Endothelial cell of umbilical vein (primary cell): ENCODE data around the gene PLPP2. TPM values are rescaled to one million over a fixed set of nuclear protein-coding genes. Genes with fewer than 3 reads are reported as not detected.
A peak's percentile ranks its signal among the peaks of the same experiment; 100 is the strongest.

ENCODE experiments used
- BruUV-seq: library from RNA; stranded (reverse); fragments of 400-500 nt; replicated peaks from 2 replicates; lab custom pipeline; 2021; lab: Mats Ljungman, UMichigan
- CTCF ChIA-PET: fragments of 300-600, 350-600 bp; sonication (Branson Sonifier 250); formaldehyde crosslinking; loops from one replicate; lab custom pipeline; 2021; ENCODE audit warnings: antibody characterized with exemption, inconsistent platforms; lab: Charles Lee
- POLR2A ChIA-PET: fragments of 300-600, 350-600 bp; sonication (Branson Sonifier 250); formaldehyde crosslinking; loops from one replicate; lab custom pipeline; 2021; ENCODE audit warnings: antibody characterized with exemption, inconsistent platforms; lab: Charles Lee
- DNase-seq: peaks from one replicate; pipeline ENCODE4 v3.0.0-alpha.2; 2011; ENCODE audit warnings: low read depth, low spot score
- FAIRE-seq: peaks from 2 replicates; lab custom pipeline; 2011; peaks lifted over from hg19 to GRCh38; lab: Jason Lieb, UNC
- H2AFZ ChIP-seq: 2 replicates; pipeline ENCODE4 v1.6.0; 2012; ENCODE audit warnings: low read depth, low read length, control low read depth, inconsistent platforms
- H3K27ac ChIP-seq: 2 replicates; pipeline ENCODE4 v1.5.1; 2011; ENCODE audit warnings: low read depth, mild to moderate bottlenecking, control low read depth, low read length, moderate library complexity; ENCODE audit not compliant: insufficient read depth
- H3K27me3 ChIP-seq, 2 experiments: 2 replicates each; pipeline versions ENCODE4 v1.6.0 to v1.6.1; 2011; ENCODE audit warnings: low read length in 2 of 2, mixed read lengths in 1 of 2; ENCODE audit not compliant: control insufficient read depth in 2 of 2, insufficient read depth in 2 of 2
- H3K36me3 ChIP-seq, 2 experiments: 2 replicates in 1 of 2; 3 replicates in 1 of 2; pipeline ENCODE4 v1.5.1; 2011; ENCODE audit warnings: low read length in 2 of 2, mild to moderate bottlenecking in 1 of 2, moderate library complexity in 1 of 2; ENCODE audit not compliant: control insufficient read depth in 2 of 2, insufficient read depth in 2 of 2; ENCODE audit errors: extremely low read depth in 1 of 2
- H3K4me1 ChIP-seq: 3 replicates; pipeline ENCODE4 v1.5.1; 2011; ENCODE audit warnings: mild to moderate bottlenecking, low read length; ENCODE audit not compliant: control insufficient read depth, insufficient read depth; ENCODE audit errors: extremely low read depth
- H3K4me2 ChIP-seq: 2 replicates; pipeline ENCODE4 v1.6.1; 2011; ENCODE audit warnings: low read length, control low read depth, mixed read lengths; ENCODE audit not compliant: insufficient read depth
- H3K4me3 ChIP-seq, 3 experiments: fragments of 200-600 bp in 1 of 3; sonication (generic), shearing (Covaris generic) in 1 of 3; replicated peaks in 1 of 3; 2 replicates each; pipeline ENCODE4 v1.5.1; 2011 to 2016; ENCODE audit warnings: control low read depth in 3 of 3, low read length in 3 of 3, mild to moderate bottlenecking in 2 of 3, inconsistent platforms in 1 of 3, low read depth in 1 of 3, moderate library complexity in 1 of 3; ENCODE audit not compliant: insufficient read depth in 1 of 3
- H3K79me2 ChIP-seq: 2 replicates; pipeline ENCODE4 v1.6.0; 2012; ENCODE audit warnings: low read length, inconsistent platforms; ENCODE audit not compliant: control insufficient read depth, insufficient read depth
- H3K9ac ChIP-seq: replicated peaks from 2 replicates; pipeline ENCODE3; 2011; ENCODE audit warnings: low read length, control low read depth; ENCODE audit not compliant: insufficient read depth; ENCODE audit errors: extremely low read depth
- H3K9me1 ChIP-seq: replicated peaks from 3 replicates; pipeline ENCODE4 v1.6.0; 2011; ENCODE audit warnings: mild to moderate bottlenecking, low read length; ENCODE audit not compliant: control insufficient read depth, insufficient read depth; ENCODE audit errors: extremely low read depth
- H3K9me3 ChIP-seq: replicated peaks from 2 replicates; pipeline ENCODE4 v1.5.1; 2012; ENCODE audit warnings: low read length, inconsistent platforms; ENCODE audit not compliant: control insufficient read depth, insufficient read depth
- H4K20me1 ChIP-seq: replicated peaks from 2 replicates; pipeline ENCODE3; 2011; ENCODE audit warnings: mild to moderate bottlenecking, low read length; ENCODE audit not compliant: control insufficient read depth, insufficient read depth; ENCODE audit errors: extremely low read depth
- EZH2 ChIP-seq: IDR thresholded peaks from 2 replicates; pipeline ENCODE4 v1.6.1; 2012; ENCODE audit warnings: borderline replicate concordance, low read depth, mild to moderate bottlenecking, moderate library complexity, low read length, inconsistent platforms; ENCODE audit not compliant: severe bottlenecking
- FOS ChIP-seq: IDR thresholded peaks from 2 replicates; pipeline ENCODE4 v1.6.1; 2011; ENCODE audit warnings: mild to moderate bottlenecking, low read length, moderate library complexity, borderline replicate concordance; ENCODE audit not compliant: insufficient read depth
- GATA2 ChIP-seq: IDR thresholded peaks from 2 replicates; pipeline ENCODE4 v1.7.0; 2011; ENCODE audit warnings: low read depth, mild to moderate bottlenecking, moderate library complexity, mixed read lengths, low read length; ENCODE audit not compliant: insufficient read length, insufficient read depth
- JUN ChIP-seq: IDR thresholded peaks from 2 replicates; pipeline ENCODE4 v1.6.1; 2011; ENCODE audit warnings: borderline replicate concordance, low read depth; ENCODE audit not compliant: insufficient read length, insufficient read depth
- MAX ChIP-seq: IDR thresholded peaks from 2 replicates; pipeline ENCODE4 v1.6.1; 2011; ENCODE audit not compliant: insufficient read depth, insufficient read length
- MYC ChIP-seq: IDR thresholded peaks from one replicate; pipeline ENCODE4 v1.6.1; 2011; ENCODE audit warnings: mild to moderate bottlenecking, low read depth, low read length
- POLR2A ChIP-seq: IDR thresholded peaks from 2 replicates; pipeline ENCODE4 v1.6.1; 2012; ENCODE audit warnings: low read depth, mild to moderate bottlenecking, control low read depth, low read length
- POLR2AphosphoS5 ChIP-seq: IDR thresholded peaks from 2 replicates; pipeline ENCODE4 v1.6.1; 2012; ENCODE audit warnings: low read depth, mild to moderate bottlenecking, control low read depth, low read length, moderate library complexity; ENCODE audit not compliant: insufficient read depth
- dilution Hi-C: fragments of 300-500 bp; cut with MboI; formaldehyde crosslinking; loops from one replicate; pipeline ENCODE4 v1.15.0; 2019; ENCODE audit warnings: low sequenced_read_pairs; ENCODE audit not compliant: extremely low pct_ligation_motif_present
- intact Hi-C: fragments of 100-400 bp; cut with micrococcal nuclease; formaldehyde crosslinking; loops from one replicate; pipeline ENCODE4 v1.10.0; 2022
- polyA plus RNA-seq, 4 experiments: library from polyadenylated mRNA; depleted of rRNA in 3 of 4; stranded (reverse) in 3 of 4; unstranded in 1 of 4; fragments of >200 nt; gene quantifications; 2 replicates each; pipeline versions ENCODE4 v1.2.1 to v1.2.3, GENCODE V29; 2011 to 2012; ENCODE audit warnings: missing spikeins in 1 of 4
- total RNA-seq: library from RNA; stranded (reverse); gene quantifications from 2 replicates; pipeline ENCODE4 v1.2.3, GENCODE V29; 2021
- TF ChIP-seq, protein P1 (sequence below), 2 donors: IDR thresholded peaks; 1 replicate in 1 of 2; 2 replicates in 1 of 2; pipeline ENCODE4 v1.5.1; 2011; ENCODE audit warnings: low read length in 2 of 2, mild to moderate bottlenecking in 2 of 2, moderate library complexity in 2 of 2, control low read depth in 1 of 2, inconsistent platforms in 1 of 2, low read depth in 1 of 2; ENCODE audit not compliant: insufficient read depth in 1 of 2; ENCODE audit errors: extremely low read depth in 1 of 2

PLPP2 gene
- total and polyA plus RNA-seq, 2 donors (not counting 3 experiments of a cell fraction or from before 2014, with no cell fraction given): 27.9 to 34.3 TPM

DNA sequence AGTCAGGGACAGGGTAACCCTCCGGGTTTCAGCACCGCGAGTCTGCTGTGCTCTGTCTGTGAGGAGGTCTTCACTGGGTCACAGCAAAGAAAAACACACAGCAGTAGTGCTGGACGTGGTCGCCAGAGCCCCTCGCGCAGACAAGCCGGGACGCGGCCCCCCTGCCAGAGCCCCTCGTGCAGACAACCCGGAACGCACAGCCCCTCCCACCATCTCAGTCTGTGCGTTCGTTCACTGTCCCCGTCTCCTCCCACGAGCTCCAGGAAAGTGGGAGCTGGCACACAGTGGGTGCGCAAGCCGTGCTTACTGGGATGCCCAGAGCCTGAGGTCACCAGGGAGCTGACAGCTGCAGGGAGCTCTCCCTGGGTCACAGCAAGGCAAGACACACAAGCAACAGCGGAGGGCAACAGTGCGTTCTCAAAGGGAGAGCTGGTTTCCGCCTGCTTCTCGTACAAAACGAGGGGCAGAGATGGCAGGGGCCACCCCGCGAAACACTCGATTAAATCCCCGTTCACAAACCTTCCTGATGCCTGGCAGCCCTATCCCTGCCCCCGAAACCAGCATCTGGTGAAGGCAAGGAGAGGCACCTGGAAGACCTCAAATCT lies 3.2 kb upstream of the PLPP2 start:
- H3K4me3 ChIP-seq: no peak overlapping the region
- peaks cover 11% of the 10 kb centered on the region for H3K4me1 ChIP-seq
- ChIA-PET POLR2A (no interaction called here), CTCF (interaction anchor here (1.0 to 3.5 kb wide), 3 partner anchors 11 to 212 kb away, joined by 3 to 29 read pairs (median 4); no protein-coding TSS in a partner anchor)
- H3K9ac ChIP-seq: no peak overlapping the region
- dilution Hi-C loops (no loop called here), intact Hi-C loops (loop anchor here (10.0 kb wide), 2 partner anchors 50 to 210 kb away; partner anchors contain the start of genes MIER2 and TPGS1)
- H2AFZ ChIP-seq: no peak overlapping the region
- BruUV-seq: no TSS peak
- H3K9me1 ChIP-seq: no peaks in the 10 kb centered on the region
- no peaks in the 10 kb centered on the region for H3K79me2 ChIP-seq
- DNase-seq (no peak), FAIRE-seq (no peak)
- TF ChIP-seq POLR2A: no peak
- no peak for TF ChIP-seq GATA2
- TF ChIP-seq EZH2: peak; percentile 80
- no peak for TF ChIP-seq FOS
- no peak for TF ChIP-seq POLR2AphosphoS5
- no peaks in the 10 kb centered on the region for H4K20me1 ChIP-seq
- no peaks in the 10 kb centered on the region for H3K9me3 ChIP-seq
- peaks cover 16 to 28% of the 10 kb centered on the region in 2 experiments for H3K27me3 ChIP-seq
- no peak overlapping the region for H3K27ac ChIP-seq
- H3K4me2 ChIP-seq: no peak overlapping the region
- H3K36me3 ChIP-seq: no peaks in the 10 kb centered on the region

DNA sequence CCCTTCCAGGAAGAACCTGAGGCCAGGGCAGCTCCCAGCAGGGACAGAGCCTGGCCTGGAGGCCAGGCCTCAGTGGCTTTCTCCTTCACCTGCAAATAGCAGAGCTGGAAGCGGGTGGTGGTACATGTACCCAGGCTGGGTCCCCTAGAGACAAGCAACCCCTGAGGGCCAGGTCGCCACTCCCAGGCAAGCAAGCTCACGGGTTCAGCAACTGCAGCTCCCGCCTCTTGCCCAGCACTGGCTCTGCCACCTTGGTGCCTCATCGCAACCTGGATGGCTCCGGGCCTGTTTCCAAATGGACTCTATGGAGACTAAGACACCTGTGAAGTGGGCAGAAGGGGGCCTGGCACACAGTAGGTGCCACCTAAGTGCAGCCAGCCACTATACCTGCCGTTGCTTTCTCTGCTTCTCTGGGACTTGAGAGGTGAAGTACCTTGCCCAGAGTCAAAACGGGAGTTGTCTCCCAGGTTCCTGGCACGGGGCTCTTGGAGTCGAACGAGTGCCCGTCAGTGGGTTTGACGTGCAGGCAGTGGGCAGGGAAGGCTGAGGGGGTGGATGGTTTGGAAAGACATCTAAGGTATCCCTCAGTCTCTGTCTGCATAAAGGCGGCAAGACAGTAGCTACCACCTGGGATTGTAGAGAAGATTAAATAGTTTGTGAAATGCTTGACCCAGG lies 2.4 kb upstream of the PLPP2 start:
- Histone ChIP-seq H3K4me3 (no peak overlapping the region), H3K27ac (no peak overlapping the region), H4K20me1 (no peaks in the 10 kb centered on the region), H3K27me3 (peaks cover 16 to 28% of the 10 kb centered on the region in 2 experiments), H3K4me1 (peaks cover 11% of the 10 kb centered on the region), H3K36me3 (no peaks in the 10 kb centered on the region), H3K9me1 (no peaks in the 10 kb centered on the region), H3K9ac (no peak overlapping the region), H3K9me3 (no peaks in the 10 kb centered on the region), H3K4me2 (no peak overlapping the region), H2AFZ (no peak overlapping the region), H3K79me2 (no peaks in the 10 kb centered on the region)
- ChIA-PET POLR2A (no interaction called here), CTCF (interaction anchor here (1.0 to 3.5 kb wide), 4 partner anchors 12 to 213 kb away, joined by 3 to 29 read pairs (median 4); no protein-coding TSS in a partner anchor)
- BruUV-seq: no TSS peak
- intact Hi-C loops: loop anchor here (10.0 kb wide), 2 partner anchors 51 to 211 kb away; partner anchors contain the start of genes MIER2 and TPGS1
- TF ChIP-seq EZH2 (no peak), GATA2 (no peak), JUN (no peak), MAX (no peak), POLR2AphosphoS5 (no peak), MYC (no peak)
- TF ChIP-seq, protein P1, sequence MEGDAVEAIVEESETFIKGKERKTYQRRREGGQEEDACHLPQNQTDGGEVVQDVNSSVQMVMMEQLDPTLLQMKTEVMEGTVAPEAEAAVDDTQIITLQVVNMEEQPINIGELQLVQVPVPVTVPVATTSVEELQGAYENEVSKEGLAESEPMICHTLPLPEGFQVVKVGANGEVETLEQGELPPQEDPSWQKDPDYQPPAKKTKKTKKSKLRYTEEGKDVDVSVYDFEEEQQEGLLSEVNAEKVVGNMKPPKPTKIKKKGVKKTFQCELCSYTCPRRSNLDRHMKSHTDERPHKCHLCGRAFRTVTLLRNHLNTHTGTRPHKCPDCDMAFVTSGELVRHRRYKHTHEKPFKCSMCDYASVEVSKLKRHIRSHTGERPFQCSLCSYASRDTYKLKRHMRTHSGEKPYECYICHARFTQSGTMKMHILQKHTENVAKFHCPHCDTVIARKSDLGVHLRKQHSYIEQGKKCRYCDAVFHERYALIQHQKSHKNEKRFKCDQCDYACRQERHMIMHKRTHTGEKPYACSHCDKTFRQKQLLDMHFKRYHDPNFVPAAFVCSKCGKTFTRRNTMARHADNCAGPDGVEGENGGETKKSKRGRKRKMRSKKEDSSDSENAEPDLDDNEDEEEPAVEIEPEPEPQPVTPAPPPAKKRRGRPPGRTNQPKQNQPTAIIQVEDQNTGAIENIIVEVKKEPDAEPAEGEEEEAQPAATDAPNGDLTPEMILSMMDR (IDR thresholded peaks at IDR 0.05; ENCODE audit: extremely low read depth in 1 of 2, insufficient read depth in 1 of 2, low read depth in 1 of 2, low read length in 2 of 2): no peak
- dilution Hi-C loops: no loop called here
- FAIRE-seq: no peak
- DNase-seq: no peak
